GM19455 (cell line): ENCODE results near the gene VAMP5.
"Not testable (repeated sequence)": the region's sequence is repeated elsewhere in the genome, so short reads cannot be mapped to it uniquely, and the experiment has no call there.

Experiments used
- ATAC-seq: cut with Tn5 transposase; IDR thresholded peaks from one replicate; pipeline ENCODE4 v1.9.1; 2021; ENCODE audit not compliant: unreplicated experiment

The VAMP5 gene

DNA sequence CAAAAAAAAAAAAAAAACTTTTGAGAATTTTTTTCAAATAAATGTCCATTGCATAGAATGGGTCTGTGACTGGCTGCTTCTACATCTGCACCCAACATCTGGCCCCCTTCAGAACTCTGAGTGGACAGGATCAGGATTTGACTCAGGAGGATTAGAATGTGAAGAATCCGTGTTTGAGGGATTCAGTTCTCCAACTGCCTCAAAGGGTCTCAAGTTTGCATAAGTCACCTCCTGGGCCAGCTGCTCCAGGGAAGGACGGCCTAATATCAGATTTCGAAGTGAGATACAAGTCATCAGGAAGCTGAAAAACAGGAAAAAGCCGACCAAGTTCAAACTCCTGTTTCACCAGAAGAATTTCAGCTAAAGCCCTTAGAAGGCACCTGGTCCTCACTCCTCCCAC lies 34.4 kb upstream of the VAMP5 start:
- ATAC-seq, result no peak

DNA sequence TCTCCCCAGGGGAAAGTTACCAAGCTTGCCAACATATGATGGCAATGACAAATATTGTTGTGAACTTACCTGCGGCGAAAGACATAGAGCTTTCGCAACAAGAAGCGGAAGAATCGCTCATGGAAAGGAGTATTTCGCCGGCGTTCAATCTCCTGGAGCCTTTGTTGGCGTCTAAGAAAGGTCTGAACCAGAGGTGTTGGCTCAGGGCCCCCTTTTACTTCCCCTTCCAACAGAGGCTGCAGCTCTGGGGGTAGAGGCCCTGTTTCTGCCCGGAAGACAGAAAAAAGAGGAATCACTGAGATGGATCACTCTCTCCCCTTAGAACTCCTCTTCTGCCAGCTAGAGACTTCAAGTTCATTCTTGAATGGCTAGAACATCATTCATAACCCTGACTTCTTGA lies 33.7 kb upstream of the VAMP5 start:
- ATAC-seq, result no peak

DNA sequence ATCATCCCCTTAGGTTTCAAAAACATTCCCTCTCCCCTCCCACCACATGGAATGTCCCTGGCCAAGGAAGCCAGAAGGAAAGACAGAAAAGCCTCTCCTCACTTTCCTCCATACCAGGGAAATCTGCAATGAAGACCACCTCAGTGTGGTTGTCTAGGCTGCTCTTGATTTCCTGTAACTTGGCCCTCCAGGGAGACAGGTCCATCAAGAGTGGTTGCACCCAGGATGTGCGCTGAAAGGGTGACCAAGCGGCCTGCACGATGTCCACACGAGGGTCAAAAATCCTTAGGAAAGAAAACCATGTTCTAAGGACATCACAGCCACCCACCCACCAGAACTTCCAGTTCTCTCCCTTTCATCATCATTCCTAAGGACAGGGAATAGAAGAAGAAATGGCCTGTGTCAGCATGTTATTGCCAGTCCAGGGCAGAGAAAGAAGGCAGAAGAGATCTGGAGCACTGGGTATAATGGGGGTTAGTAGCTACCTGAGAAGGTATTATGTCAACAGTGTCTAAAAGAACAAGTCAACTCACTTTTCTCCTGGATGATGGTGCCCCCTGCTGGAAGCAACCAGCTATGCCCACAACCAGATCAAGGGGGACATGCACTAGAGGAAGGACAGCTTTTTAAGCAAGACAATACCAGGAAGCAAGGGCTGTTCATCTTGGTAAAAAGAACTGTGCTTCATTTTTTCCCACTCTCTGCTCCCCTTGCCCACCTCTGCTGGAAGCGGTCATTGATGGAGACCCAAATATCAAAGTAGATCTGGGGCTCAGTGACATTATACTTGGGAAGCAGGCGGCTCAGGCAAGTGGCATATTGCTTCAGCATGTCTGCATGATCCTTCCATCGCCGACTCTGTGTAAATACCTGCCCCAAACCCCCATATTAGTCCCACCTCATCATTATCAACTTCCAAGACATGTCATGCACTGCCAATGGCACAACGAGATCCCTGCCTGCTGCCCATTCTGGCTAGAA lies 32.2 kb upstream of the VAMP5 start:
- ATAC-seq, result peak; percentile 72

DNA sequence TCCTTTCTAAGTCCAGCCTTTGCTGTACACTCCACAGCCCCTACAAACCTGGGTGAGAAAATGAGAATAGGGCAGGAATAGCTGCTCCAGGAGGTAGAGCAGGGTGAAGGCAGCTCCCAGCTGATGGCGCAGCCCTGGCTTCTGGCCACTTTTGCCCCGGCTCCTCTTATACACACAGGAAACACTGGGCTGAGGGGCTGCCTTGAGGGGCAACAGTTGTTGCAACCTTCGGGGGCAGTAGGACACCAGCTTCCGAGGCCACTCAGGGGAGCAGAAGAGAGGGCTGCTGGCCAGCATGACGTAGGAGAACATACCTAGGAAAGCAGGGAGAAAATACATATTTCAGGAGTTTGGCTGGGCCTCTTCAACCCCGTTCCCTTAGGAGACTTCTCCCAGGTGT lies 31.0 kb upstream of the VAMP5 start:
- ATAC-seq, result no peak

DNA sequence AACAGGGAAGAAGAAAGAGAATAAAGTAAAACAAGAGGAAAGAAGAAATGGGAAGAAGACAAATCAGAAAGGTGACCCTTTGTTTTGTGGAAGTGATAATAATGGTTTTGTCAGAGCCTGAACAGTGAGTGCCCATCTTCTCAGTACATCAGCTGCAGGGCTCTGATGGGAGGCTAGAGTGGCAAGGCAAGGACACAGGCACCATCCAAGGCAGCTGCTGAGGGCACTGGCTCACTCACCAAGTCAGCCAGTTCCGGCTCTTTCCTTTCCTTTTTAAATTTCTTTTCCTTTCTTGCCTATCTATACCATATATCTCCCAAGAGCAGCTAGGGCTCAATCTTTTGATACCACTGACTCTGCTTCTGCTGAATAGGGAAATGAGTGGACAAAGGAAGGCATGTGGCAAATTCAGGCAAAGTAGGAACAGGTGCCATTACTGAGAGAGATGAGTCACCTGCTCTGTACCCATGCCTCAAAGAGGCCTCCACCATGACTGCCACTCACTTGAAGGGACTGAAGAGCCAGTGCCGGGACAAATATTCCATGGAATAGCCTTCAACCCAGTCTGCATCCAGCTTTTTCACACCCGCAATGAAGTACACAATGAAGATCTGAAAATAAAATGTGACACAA lies 29.1 kb upstream of the VAMP5 start:
- no peak for ATAC-seq

GRCh38 chr2:85557130-85557529 lies 27.1 kb upstream of the VAMP5 start:
- no peak for ATAC-seq

GRCh38 chr2:85558160-85558559 lies 26.1 kb upstream of the VAMP5 start:
- no peak for ATAC-seq

DNA sequence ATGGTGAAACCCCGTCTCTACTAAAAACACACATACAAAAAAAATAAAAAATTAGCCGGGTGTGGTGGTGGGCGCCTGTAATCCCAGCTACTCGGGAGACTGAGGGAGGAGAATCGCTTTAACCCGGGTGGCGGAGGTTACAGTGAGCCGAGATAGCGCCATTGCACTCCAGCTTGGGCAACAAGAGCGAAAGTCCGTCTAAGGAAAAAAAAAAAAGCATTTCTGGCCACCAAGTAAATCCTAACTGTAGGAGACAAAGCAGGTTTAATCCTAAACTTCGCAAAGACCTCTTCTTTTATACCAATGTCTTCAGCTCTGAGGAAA lies 23.9 kb upstream of the VAMP5 start:
- not testable (repeated sequence) for ATAC-seq

DNA sequence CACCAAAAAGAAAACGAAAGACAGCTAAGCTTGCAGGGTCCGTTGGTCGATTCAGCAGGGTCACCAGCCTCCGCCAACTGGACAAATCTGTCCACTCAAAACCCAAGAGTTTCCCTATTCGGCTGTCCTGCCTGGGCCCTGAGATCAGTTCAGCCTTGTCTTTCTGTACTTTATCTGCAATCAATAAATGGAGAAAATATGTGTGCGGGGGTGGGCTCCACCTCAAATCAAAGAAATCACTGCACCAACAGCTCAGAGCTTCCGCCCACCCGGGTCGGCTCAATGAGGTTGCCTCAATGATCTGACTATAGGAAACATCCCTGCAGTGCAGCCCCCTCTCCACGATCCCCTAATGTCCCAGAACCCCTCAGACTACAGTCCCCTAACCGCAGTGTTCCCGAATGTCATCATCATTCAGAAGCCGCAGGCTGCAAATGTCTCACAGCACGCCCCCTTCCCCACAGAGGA lies 23.4 kb upstream of the VAMP5 start:
- ATAC-seq, result peak; percentile 16

DNA sequence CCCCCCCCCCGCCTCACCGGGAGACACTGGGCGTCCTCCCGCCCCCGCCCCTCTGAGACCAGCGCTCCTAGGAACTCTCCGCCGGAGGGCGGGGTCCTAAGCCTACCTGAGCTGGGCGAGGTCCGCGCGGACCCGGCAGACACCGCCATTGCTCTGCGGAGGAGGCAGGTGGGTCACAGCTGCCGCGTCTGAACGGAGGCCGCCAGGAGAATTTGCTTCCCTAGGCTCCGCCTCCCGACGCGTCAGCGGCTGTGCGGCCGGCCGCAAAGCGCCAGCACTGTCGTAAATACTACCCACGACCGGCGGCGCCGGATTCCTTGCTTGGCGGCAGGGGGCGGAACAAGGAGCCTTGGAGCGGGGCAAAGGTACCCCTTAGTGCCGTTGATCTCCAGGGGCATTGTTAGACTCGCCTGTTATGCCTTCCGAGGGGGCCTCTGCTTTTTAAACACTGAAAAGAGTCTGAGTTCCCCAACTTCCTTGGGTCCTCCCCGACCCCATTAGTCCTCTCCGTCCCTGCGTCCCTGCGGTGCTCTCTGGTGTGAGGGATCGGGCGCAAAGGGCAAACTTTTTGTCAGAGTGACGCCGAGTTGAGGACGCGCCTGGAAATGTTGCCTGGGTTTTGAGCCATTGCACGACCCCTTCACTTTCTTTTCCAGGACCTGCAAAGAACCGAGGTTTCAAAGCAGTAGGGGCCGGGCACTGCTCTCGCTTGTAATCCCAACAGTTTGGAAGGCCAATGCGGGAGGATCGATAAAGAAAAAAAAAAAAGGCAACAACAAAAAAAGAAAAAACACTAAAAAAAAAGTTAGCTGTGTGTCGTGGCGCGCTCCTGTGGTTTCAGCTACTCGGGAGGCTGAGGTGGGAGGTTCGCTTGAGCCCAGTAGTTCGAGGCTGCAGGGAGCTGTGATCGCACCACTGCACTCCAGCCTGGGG lies 22.7 kb upstream of the VAMP5 start, which contains the start of gene GGCX:
Gene GGCX, minus strand, starts transcription at position 214 of the 933 bp plus-strand sequence. Its CDS starts 65 bp downstream, at position 149.
- ATAC-seq, result peak; percentile 92

DNA sequence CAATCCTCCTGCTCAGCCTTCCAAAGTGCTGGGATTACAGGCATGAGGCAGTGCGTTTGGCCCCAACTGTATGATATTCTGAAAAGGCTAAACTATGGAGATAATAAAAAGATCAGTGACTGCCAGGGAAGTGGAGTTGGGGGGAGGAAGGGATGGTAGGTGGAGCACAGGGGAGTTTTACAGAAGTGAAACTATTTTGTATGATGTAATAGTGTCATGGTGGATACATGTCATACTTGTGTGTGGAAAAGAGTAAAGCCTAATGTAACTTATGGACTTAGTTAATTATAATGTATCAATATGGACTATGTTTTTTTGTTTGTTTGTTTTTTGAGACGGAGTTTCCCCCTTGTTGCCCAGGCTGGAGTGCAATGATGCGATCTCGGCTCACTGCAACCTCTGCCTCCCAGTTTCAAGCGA lies 20.1 kb upstream of the VAMP5 start:
- no peak for ATAC-seq

- no peak for ATAC-seq
These were observed 18.0 kb upstream of the VAMP5 start for GRCh38 chr2:85566265-85566664.

DNA sequence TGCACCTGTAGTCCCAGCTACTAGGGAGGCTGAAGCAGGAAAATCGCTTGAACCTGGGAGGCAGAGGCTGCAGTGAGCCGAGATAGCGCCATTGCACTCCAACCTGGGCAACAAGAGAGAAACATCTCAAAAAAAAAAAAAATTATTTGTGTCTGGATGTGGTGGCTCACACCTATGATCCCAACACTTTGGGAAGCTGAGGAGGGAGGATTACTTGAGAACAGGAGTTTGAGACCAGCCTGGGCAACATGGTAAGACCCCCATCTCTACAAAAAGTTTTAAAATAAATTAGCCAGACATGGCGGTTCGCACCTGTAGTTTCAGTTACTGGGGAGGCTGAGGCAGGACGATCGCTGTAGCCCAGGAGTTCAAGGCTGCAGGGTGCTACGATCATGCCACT lies 8.5 kb upstream of the VAMP5 start:
- ATAC-seq, result no peak

DNA sequence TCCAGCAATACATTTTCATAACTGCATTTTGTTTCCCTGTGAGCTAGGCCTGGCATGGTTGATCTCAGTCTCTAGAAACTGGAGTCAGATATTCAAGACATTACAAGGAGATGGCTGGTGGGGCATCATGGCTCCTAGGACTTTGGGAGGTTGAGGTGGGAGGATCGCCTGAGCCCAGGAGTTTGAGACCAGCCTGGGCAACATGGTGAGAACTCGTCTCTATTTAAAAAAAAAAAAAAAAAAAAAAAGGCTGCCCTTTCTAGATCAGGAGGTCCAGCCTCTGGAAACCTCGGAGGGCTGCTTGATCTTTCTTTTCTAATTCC lies 7.2 kb upstream of the VAMP5 start:
- ATAC-seq, result no peak

GRCh38 chr2:85577386-85578242 lies 6.6 kb upstream of the VAMP5 start, which contains the start of gene VAMP8:
Gene VAMP8 (plus strand): TSS chr2:85577586. CDS start chr2:85577647, 61 bp downstream.
- ATAC-seq, result peak; percentile 54

DNA sequence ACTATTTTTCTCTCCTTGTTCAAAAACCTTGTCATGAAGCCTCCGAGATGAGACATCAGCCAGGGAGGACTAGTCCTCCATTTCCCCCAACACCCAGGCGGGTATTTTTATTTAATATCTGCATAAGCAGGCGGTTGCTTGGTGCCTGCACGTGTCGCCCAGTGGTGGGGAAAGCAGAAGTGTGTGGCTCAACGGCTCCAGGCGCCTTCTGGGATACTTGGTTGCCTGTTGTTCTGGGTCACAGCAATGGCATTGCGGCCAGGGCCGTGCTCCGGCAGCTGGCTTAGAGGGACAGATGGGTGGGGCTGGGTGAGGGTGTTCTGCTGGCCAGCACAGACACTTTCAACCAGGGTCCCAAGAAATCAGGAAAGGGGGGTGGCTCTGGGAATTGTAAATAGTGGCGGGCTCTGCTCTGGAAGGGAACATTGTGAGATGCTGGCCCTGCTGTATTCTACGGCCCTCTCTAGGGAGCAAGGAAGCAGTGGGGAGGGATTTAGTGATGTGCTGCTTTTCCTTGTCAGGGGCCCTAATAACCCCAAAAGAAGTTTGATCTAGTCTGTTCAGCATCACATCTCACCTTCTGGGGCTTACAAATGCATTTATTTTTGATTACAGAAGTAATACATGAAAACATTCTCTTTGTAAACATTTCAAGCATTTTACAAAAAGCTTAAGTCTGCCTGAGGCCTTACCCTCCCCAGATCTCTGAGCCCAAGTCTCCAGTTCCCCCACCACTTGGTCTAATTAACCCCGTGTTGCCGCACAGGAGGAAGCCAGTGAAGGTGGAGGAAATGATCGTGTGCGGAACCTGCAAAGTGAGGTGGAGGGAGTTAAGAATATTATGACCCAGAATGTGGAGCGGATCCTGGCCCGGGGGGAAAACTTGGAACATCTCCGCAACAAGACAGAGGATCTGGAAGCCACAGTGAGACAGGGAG lies 5.7 kb upstream of the VAMP5 start:
- ATAC-seq, result peak; percentile 29

DNA sequence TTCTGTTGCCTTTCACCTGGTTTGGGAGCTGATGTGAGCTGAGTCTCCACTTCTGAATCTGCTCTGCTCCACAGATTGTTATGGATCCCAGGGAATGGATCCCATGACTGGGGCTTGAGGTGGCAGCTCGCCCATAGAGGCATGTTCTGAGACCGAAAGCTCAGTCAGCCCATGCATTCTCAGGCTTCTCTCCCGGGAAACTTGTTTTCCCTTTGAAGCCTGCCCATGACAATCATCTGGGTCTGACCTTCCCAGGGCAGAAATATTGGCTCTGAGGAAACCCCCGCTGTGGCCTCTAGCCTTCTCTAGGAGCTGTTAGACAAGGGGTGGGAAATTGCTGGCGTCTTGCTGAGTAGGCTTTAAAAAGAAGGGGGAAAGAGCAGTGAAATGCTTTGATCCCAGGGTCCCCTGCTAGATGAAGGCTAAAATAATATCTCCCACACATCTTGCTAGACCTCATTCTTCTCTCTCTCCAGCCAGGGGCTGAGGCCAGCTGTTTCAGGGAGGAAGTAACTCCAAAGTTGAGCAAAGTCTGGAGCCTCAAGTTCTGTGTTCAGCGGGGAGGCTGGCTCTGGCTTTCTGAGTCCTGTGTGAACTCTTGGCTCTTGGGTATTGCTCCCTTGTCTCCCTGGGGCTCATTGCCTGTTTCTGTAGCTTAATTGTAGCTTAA lies 4.8 kb upstream of the VAMP5 start:
- no peak for ATAC-seq

DNA sequence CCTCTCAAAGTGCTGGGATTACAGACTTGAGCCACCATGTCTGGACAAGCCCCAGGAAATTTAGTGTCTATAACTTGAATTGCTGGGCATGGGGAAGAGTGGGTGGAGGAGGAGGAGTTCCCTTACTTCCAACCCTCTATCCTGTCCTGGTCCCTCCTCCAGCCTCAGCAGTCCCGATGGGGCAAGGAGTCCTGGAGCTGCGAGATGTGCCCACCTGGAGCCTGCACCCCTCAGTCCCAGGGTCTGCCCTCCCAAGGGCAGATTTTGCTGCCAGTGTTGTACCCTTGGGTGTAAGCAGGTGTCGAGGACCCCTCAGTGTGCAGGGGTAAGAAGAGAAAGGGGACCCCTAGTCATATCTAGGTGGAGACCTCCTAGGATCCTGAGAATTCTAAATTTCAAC lies 4.0 kb upstream of the VAMP5 start:
- no peak for ATAC-seq

DNA sequence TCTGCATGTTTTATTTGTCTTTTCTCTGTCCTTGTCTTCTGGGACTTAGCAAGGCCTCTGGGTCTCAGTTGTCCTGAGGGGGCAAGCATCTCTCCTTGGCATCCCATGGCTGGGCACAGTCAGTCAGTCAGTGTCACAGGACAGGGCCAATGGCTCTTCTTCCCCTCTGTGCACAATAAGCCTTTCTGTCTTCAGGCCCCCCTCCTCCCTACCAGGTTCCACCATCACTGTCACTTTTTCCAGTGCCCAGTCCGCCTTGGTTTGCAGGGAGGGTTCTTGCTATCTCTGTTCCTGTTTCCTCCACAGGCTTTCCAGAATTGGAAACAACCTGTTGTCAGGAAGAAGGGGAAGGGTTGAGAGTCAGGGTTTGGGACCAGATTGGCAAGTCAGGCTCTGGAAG lies 1.7 kb upstream of the VAMP5 start:
- no peak for ATAC-seq
